HG03439 (cell line): Measurements from ENCODE around the gene ZSCAN12.

Experiments
- ATAC-seq: cut with Tn5 transposase; IDR thresholded peaks from one replicate; pipeline ENCODE4 v1.9.1; 2021; ENCODE audit warnings: mild to moderate bottlenecking, moderate library complexity; ENCODE audit not compliant: unreplicated experiment

ZSCAN12 gene

DNA sequence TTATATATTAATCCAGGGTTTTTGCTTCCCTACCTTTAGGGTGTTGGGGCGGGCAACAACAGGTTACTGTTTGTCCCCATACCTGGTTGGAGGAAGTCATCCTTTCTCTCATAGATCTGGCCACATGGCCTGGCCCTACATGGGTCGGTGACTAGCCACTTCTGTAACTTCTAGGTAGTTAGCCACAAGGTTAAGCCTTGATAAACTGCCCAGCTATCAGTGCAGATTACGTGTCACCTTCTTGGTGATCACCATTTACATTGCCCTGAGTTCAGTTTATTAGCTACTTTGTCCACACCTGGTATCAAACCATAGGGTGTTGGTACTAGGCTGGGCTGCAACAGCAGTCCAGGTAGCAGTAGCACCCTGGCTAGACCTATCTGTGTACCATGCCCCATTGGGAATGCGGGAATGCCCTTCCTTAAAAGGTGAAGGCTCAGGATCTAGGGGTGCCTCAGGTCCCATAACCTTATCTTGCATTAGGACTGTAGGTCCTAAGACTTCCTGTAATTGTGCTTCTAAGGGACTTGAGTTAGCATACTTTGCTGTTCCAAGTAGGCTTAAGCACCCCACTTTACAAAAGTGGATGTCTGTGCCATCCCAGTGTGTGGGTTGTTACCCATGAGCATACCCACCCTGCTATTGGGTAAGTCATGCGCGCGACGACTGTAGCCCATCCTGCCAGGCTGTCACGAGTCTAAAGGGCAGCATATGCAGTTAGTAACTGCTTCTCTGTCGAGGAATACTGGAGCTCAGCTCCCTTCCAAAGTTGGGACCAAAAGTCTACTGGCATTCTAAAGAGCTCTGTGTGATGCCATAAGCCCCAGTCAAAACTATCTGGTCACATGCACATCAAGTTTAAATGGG, 44.6 kb downstream of the ZSCAN12 start:
- ATAC-seq = no peak

DNA sequence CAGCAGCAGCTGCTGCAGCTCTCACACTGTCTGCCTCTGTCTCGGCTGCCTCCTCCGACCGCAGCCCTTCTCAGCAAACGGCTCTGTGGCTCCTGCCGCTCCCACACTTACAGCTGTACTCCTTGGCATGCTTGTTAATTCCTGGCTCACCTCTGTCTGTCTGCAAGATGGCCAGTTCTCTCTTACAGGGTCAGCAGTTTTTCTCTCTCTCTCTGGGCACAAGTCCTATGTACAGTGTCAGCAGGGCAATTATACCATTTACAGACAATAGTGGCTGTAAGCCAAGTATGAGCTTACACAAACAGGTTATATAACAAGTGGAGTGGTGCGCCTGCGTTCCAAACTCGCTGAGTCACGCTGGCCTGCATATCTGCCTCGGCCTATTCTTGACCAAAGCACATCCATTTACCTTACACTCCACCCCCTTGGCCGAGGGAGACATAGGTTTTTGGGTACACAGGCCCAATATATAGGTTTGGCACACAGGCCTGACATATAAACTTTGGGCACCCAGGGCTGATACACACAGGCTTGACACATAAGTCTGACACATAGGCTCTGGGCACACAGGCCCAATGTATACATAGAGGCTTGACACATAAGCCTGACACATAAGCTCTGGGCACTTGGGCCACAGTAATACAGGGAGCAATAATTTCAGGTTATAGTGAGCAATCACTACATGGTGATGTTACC, 45.4 kb downstream of the ZSCAN12 start:
- no peak for ATAC-seq

DNA sequence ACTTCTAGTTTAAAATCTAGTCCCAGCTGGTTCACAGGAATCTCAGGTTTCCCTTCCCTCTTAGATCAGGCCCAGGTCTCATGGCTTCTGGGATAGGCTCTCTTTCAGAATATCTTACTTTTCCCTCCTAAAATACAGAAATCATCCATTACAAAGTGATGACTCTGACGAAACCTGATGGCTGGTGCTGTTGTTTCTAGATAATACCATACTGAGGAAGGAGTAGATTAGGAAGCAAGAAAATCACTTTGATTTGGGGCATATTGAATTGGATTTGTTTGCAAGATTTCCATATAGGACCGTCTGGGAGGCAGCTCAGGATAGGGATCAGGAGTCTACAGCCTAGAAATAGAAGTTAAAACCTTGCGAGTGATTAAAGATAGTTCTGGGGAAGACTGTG, 46.2 kb downstream of the ZSCAN12 start:
- no peak for ATAC-seq

DNA sequence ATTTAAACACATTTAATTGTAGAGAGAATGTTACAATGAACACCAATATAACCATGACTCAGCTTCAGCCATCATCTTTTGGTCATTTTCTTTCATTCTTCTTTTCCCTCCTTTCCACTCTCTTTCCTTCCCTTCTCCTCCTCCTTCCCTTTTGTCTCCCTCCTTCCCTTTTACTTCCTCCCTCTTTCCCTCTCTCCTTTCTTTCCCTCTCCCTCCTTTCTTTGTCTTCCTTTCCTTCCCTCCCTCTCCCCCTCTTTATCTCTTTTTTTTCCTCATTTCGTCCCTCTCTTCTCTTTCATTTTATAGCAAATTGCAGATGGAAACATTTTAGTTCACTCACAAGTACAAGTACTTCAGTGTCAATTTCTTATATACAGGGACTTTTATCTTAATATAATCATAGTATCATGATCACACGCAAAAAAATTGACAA, 48.0 kb downstream of the ZSCAN12 start:
- ATAC-seq = no peak

DNA sequence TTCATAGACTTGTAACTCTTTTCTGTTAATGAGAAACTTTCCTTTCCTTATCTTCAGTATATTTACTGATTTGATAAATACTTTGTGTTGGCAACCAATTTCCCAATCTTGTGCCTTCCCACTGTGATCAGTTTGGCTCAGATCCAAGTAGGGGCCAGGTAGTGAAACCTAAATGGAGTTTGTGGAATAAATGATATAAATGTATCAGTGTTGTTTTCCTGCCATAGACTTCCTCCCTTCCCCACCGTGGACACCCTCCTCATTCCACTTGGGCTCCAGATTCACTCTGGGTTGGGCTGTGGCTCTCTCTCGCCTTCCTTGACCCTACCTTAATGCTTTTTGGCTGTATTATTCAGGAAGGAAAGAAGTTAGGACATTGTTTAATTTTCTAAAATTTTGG, 48.5 kb downstream of the ZSCAN12 start:
- ATAC-seq = no peak

DNA sequence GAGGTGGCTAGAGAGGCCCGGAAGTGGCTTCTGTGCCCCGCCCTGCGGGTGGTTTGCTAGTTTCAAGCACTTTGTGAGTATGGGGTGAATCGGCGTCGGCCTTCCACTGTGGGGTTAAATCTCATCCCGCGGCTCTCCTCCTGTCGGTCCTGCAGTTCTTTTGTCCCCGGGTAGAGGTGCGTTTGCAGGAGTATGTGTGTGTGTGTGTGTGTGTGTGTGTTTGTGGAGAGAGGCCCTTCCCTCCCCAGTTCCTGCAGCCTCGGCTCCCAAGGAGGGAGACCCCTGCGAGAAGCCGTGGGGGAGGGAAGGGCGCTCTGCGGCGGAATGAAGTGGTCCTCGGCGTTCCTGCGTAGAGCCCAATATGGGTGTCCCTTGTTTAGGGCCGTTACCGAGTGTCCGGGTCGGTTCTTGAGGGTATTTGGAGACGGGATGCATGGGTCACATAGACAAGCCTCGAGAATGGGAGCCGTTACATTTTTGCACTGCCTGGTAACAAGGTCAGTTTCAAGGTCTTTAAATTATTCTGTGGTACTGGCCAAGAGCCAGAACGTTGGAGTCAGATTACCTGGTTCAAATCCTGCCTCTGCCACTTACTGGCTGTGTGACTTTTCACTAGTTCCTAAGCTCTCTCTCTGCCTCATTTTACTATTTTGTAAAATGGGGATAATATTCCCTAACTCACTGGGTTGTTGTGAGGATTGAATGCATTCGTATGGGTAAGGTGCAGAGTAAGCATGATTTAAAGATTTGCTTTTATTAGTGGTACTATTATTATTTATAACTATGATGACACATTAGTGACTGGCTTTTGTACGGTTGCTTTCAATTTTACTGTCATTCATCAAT, 49.4 kb downstream of the ZSCAN12 start, which contains the start of gene ZKSCAN3:
Gene ZKSCAN3 (plus strand): TSS at position 56 of the 846 bp plus-strand sequence. CDS start 9,640 bp downstream, outside the sequence.
- peak; percentile 91 for ATAC-seq

DNA sequence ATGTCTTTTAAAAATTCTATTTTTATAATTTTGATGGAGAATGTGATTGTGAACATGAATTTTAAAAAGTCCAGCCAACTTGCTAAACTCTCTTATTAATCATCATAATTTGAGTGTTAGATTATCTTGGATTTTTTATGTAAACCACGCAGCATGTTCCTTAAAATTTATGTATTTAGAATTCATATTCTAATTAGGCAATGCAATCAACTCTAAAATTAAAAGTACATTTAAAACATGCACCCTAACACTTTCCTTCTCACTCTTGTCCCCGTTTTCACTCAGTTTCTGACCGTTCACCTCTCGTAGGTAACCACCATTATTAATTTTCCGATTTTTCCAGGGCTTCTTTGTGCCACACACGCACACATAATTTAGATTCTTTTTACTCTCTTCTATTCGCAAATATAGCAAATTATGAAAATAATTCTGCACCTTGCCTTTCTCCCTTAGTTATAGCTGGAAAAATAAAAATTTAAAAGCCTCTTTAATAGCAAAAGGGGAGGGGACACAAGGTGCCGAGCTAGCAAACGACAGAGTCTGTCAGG, 50.1 kb downstream of the ZSCAN12 start:
- ATAC-seq = no peak

DNA sequence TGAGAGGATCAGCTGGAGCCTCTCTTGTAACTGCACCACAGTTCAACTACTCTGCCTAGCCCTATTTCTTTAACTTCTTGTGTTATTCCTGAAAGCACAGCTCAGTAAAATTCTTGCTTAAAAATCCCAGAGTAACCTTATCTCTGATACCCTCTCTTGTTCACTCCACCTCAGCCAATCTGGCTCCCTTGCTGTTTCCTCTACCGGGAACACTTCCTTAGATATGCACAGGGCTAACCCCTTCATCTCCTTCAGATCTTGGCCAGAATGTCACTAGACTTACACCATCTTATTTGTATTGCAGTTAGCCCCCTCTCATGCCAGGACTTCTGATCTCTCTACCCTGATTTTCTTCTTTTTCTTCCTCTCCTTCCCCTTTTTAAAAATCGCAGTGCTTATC, 52.4 kb downstream of the ZSCAN12 start:
- no peak for ATAC-seq

DNA sequence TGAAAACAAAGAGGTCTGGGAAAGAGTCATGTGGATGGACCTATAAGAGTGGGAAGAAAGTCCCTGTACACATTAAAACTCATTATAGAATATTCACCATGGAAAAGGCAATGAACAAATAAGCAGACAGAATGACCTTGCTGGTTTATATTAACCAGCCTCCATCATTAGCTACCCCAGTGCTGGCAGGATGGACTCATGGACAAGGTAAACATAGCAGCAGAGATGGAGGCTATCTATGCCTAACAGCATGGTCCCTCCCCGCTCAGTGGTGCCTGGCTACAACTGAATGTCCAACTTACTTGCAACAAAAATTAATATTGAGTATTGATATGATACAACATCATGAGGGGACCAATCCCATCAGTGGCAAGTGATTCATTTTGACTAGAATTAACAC, 54.3 kb downstream of the ZSCAN12 start:
- ATAC-seq = no peak

DNA sequence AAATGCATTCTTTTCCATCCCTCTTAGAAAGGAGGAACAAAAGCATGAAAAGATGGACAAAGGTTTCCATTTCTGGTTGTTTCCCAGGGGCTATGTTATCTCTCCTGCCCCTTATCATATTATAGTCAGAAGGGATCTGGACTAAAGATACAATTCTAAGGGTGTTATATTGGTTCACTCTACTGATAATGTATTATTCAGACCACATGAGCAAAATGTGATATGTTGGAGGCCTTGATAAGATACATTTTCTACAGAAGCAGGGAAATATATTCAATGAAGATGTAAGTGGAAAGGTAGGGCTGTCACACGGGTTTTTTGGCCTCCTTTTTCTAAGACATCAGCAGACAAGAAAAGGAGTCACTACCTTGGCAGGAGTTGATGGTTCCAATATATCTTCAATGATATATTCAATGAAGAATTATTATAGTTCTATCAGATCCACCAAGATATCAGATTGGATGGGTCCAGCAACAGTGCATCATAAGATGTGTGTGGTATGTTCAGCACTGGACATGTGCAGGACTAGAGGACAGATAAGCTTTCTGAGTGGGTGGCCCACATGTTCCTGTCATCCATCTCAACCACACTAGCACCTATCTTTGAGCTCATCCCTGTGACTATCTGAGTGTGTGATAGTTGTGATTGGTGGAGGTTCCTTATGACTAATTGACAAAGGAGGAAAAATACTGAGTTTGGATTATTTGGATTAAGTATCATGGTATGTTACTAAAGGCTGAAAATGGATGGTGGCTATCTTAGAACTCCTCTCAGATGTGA, 55.5 kb downstream of the ZSCAN12 start:
- no peak for ATAC-seq

DNA sequence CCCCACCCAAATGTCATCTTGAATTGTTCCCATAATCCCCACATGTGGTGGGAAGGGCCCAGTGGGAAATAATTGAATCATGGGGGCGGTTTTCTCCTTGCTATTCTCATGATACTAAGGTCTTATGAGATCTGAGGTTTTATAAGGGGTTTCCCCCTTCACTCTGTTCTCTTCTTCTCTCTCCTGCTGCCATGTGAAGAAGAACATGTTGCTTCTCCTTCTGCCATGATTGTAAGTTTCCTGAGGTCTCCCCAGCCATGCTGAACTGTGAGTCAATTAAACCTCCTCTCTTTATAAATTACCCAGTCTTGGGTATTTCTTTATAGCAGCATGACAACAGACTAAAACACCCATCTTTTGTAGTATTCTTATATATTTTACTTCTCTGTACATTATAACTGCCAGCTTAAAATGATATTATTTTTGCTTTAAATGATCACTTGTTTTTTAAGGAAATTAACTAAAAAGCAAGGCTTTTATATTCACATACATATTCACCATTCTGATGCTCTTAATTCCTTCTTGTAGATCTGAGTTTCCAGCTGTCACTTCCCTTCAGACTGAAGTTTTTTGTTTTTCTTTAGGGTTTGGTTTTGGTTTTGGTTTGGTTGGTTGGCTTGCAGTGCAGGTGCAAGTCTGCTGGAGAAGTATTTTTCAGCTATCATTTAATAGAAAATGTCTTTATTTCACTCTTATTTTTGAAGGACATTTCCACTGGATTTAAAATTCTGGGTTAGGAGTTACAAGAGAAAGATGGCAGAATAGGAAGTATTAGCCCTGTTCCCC, 59.0 kb downstream of the ZSCAN12 start:
- no peak for ATAC-seq

DNA sequence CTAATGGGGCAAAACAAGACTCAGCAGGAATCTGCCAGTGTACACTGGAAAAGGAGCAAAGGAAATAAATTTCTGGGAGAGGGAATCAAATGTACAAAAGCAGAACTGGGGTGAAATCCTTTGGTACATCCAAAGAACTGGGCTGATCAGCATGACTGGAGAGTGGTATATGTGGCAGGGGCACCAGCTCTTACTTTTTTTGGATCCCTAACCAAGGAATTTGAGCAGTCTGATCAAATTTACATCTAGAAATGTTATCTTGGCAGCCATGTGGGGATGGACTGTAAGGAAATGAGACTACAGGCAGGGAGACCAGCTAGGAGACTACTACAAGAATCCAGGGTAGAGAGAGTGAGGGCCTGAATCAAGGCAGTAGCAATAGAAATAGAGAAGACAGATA, 62.4 kb downstream of the ZSCAN12 start:
- no peak for ATAC-seq

DNA sequence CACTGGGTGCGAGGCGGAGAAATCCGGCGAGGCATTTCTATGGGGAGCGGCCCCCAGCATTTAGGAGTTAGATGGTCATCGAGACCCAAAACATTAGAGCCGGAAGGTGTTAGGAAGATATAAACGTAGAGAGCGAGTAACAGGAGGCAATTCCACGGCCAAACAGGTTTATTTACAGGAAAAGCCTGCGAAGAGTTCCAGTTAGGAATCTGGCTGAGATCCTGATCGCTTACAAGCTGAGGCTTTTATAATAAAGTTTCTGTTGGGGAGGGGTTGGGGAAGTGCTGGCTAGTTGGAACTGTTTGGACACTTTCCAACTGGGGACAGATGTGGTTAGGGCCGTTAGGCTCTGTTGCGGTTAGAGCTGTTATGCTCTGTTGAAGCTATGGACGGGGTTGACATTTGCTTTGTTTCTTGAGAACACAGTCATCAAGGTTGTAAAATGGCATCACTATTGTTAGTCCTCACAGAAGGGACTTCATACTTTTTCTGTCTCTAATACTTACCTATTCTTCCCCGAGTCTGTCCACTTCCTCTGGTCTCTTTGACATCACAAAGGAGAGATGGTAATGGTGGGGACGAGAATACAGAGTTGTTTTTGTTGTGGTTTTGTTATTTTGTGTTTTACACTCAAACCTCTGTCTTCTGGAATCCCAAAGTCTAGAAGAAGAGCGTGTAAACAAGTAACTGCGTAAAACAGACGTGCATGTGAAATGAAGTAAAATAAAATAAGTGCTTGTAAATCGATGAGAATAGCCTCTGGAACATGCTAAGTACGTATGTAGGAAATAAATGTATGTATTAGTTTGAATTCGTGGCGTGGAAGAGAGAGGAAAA, 63.0 kb downstream of the ZSCAN12 start:
- ATAC-seq = no peak

DNA sequence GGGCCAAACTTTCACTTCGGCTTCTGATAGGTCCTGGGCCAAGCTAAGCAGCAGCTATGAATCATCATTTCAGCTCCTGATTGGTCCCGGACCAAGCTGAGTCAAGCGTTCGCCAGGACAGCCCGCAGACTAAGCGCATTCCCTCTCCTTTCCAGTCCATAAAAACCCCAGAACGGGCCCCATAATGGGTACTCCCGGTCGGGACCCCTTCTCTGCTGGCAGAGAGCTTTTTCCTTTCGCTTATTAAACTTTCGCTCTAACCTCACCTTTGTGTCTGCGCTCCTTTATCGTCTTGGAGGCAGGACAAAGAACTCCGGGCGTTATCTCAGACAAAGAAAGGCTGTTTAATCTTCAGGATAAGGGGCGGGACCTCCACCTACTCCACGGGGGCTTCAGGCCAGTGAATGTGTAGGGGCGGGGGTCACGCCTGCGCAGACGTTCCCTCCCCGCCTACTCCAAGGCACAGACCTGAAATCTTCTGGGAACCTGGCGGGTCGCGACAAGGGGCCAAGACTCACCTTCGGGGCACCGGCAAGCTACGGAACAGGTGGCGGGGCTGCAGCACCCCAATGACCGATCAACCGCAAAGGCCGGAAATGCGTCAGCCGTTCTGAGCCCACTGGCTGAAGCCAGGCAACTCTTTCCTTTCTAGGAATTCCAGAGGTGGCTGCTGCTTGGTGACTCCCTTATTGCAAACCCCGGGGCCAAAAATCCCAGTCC, 63.8 kb downstream of the ZSCAN12 start, which contains the start of gene ZSCAN31:
Gene ZSCAN31 (minus strand): TSS at position 585 of the 720 bp plus-strand sequence. CDS start 6,465 bp downstream, outside the sequence.
- ATAC-seq = peak; percentile 83

DNA sequence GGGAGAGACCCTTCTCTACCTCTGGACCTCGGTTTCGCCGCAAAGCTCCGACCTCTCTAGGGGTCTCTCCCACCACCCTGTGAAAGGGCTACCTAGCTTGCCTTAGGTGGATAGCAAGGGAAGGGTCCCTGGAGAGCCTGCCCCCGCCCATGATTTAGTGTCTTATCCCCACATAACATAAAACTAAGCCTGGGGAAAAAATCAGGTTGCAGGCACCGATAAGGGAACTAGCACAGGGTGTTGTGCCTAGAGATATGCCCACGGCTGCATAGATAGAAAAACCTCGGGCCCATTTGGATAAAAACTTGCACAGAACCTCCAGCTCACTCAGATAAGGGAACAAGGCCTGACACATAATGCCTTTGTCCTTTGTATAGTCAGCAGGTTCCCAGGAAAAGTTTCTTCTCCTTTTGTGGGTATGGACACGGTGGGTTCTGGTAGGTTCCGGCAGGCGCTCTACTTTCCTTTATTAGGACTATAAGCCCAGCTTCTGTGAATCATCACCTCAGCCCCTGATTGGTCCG, 64.4 kb downstream of the ZSCAN12 start:
- ATAC-seq = no peak

DNA sequence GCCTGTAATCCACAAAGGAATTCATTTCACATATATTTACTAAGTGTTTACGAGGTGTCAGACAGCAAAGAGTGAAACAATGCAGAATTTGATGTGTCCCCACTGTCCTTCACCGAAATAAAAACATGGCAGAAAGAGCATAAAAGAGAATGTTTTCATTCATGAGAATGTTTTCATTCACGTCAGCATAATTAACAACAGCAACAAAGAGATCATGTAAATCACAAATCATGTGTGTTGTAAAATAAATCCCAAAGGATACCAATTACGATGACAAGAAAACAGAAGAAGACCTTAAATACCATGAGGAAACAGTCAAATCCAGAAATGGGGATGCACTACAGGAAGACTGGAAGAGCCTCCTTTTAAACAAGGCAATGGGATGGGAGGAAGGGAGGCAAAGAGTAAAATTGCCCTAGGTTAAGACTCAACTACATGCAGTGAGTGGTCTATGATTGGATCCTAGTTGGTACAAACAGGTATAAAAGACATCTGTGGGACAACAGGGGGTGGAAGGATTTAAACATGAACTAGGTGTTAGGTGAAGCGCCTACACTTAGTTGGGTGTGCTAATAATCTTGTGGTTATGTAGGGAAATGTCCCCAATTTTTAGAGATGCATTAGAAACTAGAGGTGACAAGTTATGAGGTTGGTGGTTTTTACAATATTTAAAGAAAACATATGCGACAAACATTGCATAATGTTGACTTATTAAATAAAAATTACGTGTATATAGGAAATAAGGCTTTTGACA, 65.1 kb downstream of the ZSCAN12 start:
- no peak for ATAC-seq

DNA sequence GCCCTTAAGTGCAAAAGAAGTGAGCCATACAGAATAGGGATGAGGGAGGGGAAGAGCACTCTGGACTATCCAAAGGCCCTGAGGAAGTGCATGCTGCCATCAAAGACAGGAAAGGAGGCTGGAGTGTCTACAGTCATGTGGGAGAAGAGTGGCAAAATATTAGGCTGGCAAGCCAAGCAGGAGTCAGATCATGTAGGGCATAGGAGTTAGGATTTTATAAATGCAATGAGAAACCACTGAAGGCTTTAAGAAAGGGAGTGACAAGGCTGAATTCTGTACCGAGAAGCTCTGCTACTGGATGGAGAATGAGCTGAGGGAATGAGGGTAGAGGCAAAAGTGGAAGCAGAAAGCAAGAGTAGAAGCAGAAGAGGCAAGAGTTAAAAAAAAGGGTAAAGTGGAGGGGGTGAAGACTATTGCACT, 65.9 kb downstream of the ZSCAN12 start:
- no peak for ATAC-seq
